Thymus (tissue), 11 donors: ENCODE results near the gene AIF1. TPM values are rescaled to one million over a fixed set of nuclear protein-coding genes. Genes with fewer than 3 reads are reported as not detected.

Experiments
- DNase-seq, 9 donors: peaks; one replicate each; pipeline ENCODE4 v3.0.0-alpha.2; 2013; ENCODE audit warnings: low spot score in 9 of 9, low read depth in 6 of 9, missing footprints in 1 of 9
- H3K27ac ChIP-seq, 2 donors: one replicate each; pipeline ENCODE4 v1.5.1; 2013; ENCODE audit warnings: control low read depth in 1 of 2, low read depth in 1 of 2, low read length in 1 of 2, mild to moderate bottlenecking in 1 of 2, moderate library complexity in 1 of 2
- H3K27me3 ChIP-seq, 2 donors: one replicate each; pipeline ENCODE4 v1.5.1; 2013; ENCODE audit warnings: low read length in 1 of 2; ENCODE audit not compliant: control insufficient read depth in 2 of 2, insufficient read depth in 1 of 2
- H3K36me3 ChIP-seq, 2 donors: one replicate each; pipeline ENCODE4 v1.5.1; 2013; ENCODE audit warnings: low read length in 1 of 2, mild to moderate bottlenecking in 1 of 2, moderate library complexity in 1 of 2; ENCODE audit not compliant: control insufficient read depth in 2 of 2, insufficient read depth in 2 of 2
- H3K4me1 ChIP-seq, 2 donors: one replicate each; pipeline ENCODE4 v1.5.1; 2013; ENCODE audit warnings: low read length in 2 of 2; ENCODE audit not compliant: control insufficient read depth in 2 of 2, insufficient read depth in 2 of 2
- H3K4me3 ChIP-seq, 2 donors: one replicate each; pipeline ENCODE4 v1.5.1; 2013; ENCODE audit warnings: low read length in 2 of 2, control low read depth in 1 of 2, mild to moderate bottlenecking in 1 of 2
- H3K9me3 ChIP-seq, 2 donors: one replicate each; pipeline ENCODE4 v1.5.1; 2013; ENCODE audit warnings: low read length in 1 of 2, mild to moderate bottlenecking in 1 of 2; ENCODE audit not compliant: control insufficient read depth in 2 of 2, insufficient read depth in 1 of 2
- WGBS: extraction: QIAGEN DNeasy Blood & Tissue Kit; methylation state at CpG from one replicate; pipeline ENCODE4 v1.1.7; 2013; 5-methylcytosine and 5-hydroxymethylcytosine counted together
- polyA plus RNA-seq: library from polyadenylated mRNA; stranded (reverse); fragments of 200-250 nt; gene quantifications from one replicate; pipeline ENCODE4 v1.2.3, GENCODE V29; 2013
- total RNA-seq: library from RNA; stranded (reverse); fragments of 120-200 nt; gene quantifications from one replicate; pipeline ENCODE4 v1.2.4, GENCODE V29; 2013
- donor health status: healthy.

Gene AIF1
- total and polyA plus RNA-seq, 2 donors: 198 to 558 TPM

GRCh38 chr6:31642798-31643570 lies 27.9 kb downstream of the AIF1 start:
- H3K36me3 ChIP-seq: peaks cover 90 to 92% of the 10 kb centered on the region in 2 donors
- no peak for DNase-seq
- H3K27me3 ChIP-seq: no peaks in the 10 kb centered on the region
- H3K4me1 ChIP-seq: no peaks in the 10 kb centered on the region
- no peak overlapping the region for H3K27ac ChIP-seq
- WGBS: 98% methylated on average over 6 of the region's 6 CpGs
- no peaks in the 10 kb centered on the region for H3K9me3 ChIP-seq
- H3K4me3 ChIP-seq: no peak overlapping the region

- H3K9me3 ChIP-seq: no peaks in the 10 kb centered on the region
- WGBS: 97% methylated on average over 17 of the region's 17 CpGs
- H3K27me3 ChIP-seq: no peaks in the 10 kb centered on the region
- H3K27ac ChIP-seq: no peak overlapping the region
- no peaks in the 10 kb centered on the region for H3K4me1 ChIP-seq
- peaks cover 94 to 95% of the 10 kb centered on the region in 2 donors for H3K36me3 ChIP-seq
- no peak overlapping the region for H3K4me3 ChIP-seq
- DNase-seq: no peak
These were observed 28.9 kb downstream of the AIF1 start for GRCh38 chr6:31643818-31644454.

GRCh38 chr6:31645325-31645724 lies 30.3 kb downstream of the AIF1 start:
- Histone ChIP-seq H3K36me3 (peaks cover 87 to 93% of the 10 kb centered on the region in 2 donors), H3K27me3 (no peaks in the 10 kb centered on the region), H3K9me3 (no peaks in the 10 kb centered on the region), H3K4me3 (no peak overlapping the region), H3K4me1 (no peaks in the 10 kb centered on the region), H3K27ac (no peak overlapping the region)
- over 99% methylated on average over 9 of the region's 9 CpGs for WGBS
- no peak for DNase-seq

- Histone ChIP-seq H3K4me1 (peaks cover 9 to 19% of the 10 kb centered on the region in 2 donors), H3K4me3 (peak overlapping the region; percentile 72 to 86), H3K27me3 (no peaks in the 10 kb centered on the region), H3K9me3 (no peaks in the 10 kb centered on the region), H3K36me3 (peaks cover 31 to 52% of the 10 kb centered on the region in 2 donors), H3K27ac (peak overlapping the region; percentile 96 to 97)
- peak in 1 of 9 donors; percentile 27 for DNase-seq
- 5% methylated on average over 29 of the region's 29 CpGs for WGBS
These were observed 36.7 kb downstream of the AIF1 start for GRCh38 chr6:31651602-31652191.

- 12% methylated on average over 37 of the region's 37 CpGs for WGBS
- no peaks in the 10 kb centered on the region for H3K9me3 ChIP-seq
- DNase-seq: no peak
- peaks cover 26 to 47% of the 10 kb centered on the region in 2 donors for H3K36me3 ChIP-seq
- H3K4me3 ChIP-seq: peak overlapping the region; percentile 72 to 86
- peaks cover 9 to 25% of the 10 kb centered on the region in 2 donors for H3K4me1 ChIP-seq
- H3K27me3 ChIP-seq: no peaks in the 10 kb centered on the region
- peak overlapping the region; percentile 96 to 97 for H3K27ac ChIP-seq
These were observed 38.1 kb downstream of the AIF1 start for GRCh38 chr6:31652925-31653724.

GRCh38 chr6:31654574-31655348 lies 39.7 kb downstream of the AIF1 start:
- peaks cover 21 to 41% of the 10 kb centered on the region in 2 donors for H3K4me1 ChIP-seq
- peaks cover 14 to 40% of the 10 kb centered on the region in 2 donors for H3K36me3 ChIP-seq
- no peaks in the 10 kb centered on the region for H3K27me3 ChIP-seq
- no peak for DNase-seq
- H3K9me3 ChIP-seq: no peaks in the 10 kb centered on the region
- no peak overlapping the region for H3K4me3 ChIP-seq
- H3K27ac ChIP-seq: no peak overlapping the region
- WGBS: 97% methylated on average over 8 of the region's 8 CpGs

- Histone ChIP-seq H3K27me3 (no peaks in the 10 kb centered on the region), H3K4me3 (no peak within 1 kb of the TSS), H3K36me3 (peaks cover 14 to 34% of the 10 kb centered on the region in 2 donors), H3K27ac (no peak within 1 kb of the TSS), H3K9me3 (no peaks in the 10 kb centered on the region), H3K4me1 (peaks cover 22 to 46% of the 10 kb centered on the region in 2 donors)
- DNase-seq: no peak
- 97% methylated on average over 8 of the region's 8 CpGs for WGBS
These were observed 40.6 kb downstream of the AIF1 start, which contains the start of gene APOM for GRCh38 chr6:31655349-31656237. APOM (plus strand) TSS chr6:31655894; CDS start chr6:31655967, 73 bp downstream.
